Measurements from ENCODE around the gene PMEL.
"Not testable (repeated sequence)": the region's sequence is repeated elsewhere in the genome, so short reads cannot be mapped to it uniquely, and the experiment has no call there.

Gene PMEL

DNA sequence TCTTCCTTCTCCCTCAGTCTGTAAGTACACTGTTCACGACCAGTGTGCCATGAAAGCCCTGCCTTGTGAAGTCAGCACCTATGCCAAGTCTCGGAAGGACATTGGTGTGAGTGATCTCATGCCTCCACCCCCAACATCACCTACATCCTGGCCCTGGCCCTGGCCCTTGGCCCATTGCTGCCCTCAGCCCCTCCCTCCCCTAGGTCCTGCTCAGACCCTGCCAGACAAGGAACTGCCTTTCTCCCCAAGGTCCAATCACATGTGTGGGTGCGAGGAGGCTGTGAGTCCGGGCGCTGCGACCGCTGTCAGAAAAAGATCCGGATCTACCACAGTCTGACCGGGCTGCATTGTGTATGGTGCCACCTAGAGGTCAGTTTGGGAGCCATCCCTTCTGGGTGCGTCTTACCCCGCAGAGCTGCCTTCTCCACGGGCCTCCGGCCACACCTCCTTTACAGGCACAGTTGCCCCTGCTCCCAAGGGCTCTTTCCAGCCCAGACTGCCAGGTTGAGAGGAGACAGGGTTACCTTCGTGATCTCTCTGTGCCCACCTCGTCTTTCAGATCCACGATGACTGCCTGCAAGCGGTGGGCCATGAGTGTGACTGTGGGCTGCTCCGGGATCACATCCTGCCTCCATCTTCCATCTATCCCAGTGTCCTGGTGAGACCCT, 25.6 kb downstream of the PMEL start:
- DNase-seq, result peak; percentile 82

GRCh38 chr12:55938826-55939501, 26.9 kb downstream of the PMEL start:
- DNase-seq, result no peak

DNA sequence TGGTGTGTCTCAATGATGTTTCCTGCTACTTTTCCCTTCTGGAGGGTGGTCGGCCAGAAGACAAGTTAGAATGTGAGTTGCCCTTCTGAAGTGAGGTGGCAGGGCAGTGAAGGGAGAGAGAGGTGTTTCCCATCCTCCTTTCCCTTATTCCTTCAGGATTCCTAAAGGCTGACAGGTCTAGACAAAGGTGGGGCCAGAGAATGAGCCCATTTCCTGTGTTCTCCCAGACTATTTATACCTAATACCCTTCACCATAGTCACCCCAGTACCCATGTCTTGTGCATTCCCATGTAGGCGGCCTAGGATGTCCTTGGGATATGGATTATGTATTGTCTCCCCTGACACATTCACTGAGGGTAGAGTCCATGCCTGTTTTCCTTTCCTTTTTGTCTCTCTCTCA, 27.9 kb downstream of the PMEL start:
- DNase-seq, result no peak

DNA sequence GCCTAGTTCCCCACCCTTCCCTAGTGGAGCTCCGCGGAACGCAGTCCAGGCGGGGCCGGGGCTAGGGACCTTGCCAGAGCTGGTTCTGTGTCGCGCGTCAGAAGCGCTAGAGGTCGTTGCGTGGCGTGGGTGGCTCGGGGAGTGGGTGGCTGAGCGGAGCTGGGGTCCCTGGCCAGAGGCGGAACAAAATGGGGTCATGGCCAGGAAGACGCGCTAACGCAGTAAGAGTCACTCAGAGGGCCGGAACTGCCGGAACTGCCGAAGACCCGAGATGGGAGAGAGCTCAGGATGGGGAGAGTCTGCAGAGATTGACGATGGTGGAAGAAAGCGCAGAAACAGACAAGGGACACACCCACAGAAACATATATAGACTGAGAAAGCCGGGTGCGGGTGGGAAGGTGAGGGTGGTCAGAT, 30.1 kb downstream of the PMEL start:
- DNase-seq, result no peak

GRCh38 chr12:55934773-55935172, 31.1 kb downstream of the PMEL start:
- no peak for DNase-seq

DNA sequence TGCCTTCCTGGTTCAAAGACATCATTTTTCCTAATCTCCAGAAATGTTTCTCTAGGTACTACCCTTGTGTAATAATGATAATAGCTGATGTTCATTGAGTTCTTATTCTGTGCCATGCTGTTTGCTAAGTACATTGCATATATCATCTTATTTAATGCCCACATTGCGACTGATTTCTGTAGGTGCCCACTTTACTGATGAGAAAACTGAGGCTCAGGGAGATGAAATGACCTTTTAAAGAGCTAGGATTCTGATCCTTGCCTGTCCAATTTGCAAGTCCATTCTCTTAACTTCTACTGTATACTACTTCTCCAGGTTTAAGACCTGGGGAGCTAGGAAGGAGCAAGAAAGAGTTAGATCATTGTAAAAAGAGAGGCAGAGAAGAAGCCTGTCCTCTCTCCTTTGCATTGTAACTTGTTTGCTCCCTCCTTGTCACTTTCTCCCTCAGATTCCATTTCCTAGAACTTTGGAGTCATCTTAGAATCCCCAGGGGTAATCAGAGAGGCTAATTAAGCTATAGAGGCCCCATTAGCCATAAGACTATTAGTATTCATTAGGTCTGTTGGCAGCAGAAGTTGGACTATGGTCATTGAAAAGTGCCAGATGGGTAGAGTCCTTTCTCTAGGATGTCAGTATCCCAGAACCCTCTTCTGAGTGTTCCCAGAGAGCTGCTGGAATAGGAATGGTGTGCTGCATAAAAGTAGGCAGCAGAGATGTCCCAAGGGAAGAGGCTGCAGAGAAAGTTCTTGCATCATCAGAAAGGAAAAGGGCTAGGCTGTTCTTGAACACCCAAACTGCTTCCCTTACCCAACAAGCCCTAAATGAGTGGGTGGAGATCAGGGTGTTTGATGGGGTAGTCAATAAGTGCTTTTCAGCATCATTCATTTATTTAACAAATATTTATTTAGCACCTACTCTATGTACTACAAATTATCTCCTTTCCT, 31.8 kb downstream of the PMEL start:
- no peak for DNase-seq

DNA sequence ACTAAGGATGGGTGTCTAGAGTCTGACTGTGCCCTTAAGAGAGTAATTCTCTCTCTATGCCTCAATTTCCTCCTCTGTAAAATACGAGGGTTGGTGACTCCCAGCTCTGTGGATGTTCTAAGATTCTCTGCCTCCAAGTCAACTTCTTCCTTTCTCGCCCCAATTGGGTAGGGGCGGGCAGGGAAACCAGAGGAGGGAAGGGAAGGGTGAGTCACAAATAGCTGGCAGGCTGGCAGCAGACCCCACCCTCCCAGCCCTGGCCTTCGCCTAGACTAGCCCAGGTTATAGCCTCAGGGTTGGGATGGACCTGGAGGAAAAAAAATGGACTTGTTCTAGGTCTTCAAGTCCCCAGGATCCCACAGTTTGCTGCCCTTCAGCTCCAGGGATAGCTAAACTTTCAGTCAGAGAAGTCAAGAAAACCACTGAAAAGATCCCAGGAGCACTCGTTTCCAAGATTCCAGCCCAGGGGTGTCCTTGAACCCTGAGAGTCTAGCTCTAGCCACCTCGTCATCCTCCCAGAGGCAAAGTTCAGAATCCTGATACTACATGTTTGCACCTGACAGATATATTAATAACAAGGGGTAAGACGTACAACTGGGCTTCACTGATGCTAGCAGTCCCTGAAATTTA, 32.6 kb downstream of the PMEL start:
- DNase-seq, result no peak

DNA sequence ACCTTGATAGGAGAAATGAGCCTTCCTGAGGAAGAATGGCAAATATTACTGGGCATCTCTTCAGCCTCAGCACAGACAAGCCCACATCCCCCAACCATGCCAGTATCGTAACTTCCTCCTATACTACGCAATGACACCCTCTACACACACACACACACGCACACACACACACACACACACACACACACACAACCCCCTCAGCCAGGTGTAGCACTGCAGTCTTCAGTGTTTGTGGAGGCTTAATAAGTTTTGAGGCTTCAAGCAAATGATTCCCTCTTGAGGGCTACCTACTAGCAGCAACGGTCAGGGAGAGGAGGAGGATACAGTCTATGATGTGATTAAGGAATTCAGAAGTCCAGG, 33.3 kb downstream of the PMEL start:
- DNase-seq, result no peak

DNA sequence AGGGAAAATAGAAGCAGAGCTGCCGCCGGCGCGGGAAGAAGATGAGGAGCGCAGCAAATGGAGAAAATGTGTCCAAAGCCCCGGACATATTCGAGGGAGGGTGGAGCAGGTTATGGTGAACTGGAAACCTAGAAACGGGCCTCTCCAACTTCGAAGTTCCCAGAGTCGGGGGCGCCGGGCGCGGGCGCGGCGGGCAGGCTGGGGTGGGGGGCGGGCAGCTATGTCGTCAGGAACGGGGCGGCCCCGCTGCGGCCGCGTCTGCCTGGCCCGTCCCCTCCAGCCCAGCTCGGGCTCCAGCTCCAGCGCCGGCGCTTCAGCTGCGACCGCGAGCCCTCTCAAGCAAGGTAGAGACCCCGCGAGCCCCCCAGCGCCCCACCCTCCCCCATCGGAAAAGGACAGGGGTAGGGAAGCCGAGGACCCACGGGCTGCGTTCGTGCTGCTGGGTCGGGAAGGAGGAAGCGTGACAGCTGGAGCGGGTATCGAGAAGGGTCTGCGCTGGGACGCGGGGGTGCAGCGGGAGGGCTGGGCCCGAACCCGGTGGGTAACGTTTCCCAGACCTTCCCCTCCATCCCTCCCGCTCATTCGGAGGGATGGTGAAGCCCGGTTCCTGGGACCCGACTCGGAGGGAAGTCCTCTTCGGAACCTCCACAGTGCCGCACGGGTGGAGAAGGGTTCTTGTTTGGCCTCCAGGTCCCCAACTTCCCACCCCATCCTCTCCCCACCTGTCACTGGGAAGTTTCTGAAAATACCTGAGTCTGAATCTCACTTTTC, 33.9 kb downstream of the PMEL start:
- peak; percentile 8 for DNase-seq

DNA sequence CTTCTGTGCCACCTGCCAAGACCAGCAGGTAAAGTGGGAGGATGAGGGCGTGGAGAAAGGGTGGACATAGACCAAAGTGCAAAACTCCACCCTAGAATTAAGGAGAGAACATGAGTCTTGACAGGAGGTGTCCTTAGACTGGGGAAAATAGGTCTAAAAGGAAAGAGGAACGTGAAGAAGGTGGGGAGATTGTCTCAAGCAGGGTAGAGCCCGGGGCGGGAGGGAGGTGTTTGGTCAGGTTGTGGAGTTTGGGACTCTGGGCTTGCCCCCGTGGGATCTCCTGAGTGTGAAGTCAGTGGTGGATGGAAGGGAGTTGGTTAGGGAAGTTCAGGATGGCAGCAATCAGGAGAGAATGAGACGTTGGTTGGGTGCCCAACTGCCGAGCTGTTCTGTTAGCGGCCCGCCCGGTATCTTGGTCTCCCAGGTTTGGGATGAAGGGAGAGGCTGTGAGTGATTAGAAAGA, 34.5 kb downstream of the PMEL start:
- DNase-seq, result no peak

- peak; percentile 21 for DNase-seq
Measured at GRCh38 chr12:55930771-55931316, 35.0 kb downstream of the PMEL start, which contains the start of gene DGKA. DGKA (plus strand) TSS chr12:55931162; CDS start chr12:55936504, 5,342 bp downstream.

DNA sequence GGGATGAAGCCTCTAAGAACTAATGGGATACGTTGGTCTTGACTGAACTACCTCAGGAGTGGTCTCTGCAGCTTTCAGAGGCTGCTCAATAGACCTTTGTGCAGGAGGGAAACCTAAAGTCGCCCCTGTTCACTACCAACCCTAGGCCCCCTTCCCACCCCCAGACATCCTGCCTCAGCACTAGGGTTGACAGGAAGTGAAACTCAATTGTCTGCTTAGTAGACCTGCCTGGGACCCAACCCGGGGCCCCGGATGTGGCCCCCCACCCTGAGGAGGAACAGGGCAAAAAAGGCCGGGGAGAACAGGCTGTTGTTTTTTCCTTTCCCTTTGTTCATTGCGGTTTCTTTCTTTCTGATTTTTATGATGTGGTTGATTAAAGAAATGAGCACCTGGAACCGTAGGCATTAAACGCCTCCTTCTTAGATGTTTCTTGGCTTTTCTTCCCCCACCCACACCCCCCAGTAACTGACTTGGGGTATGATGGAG, 36.5 kb downstream of the PMEL start:
- no peak for DNase-seq

DNA sequence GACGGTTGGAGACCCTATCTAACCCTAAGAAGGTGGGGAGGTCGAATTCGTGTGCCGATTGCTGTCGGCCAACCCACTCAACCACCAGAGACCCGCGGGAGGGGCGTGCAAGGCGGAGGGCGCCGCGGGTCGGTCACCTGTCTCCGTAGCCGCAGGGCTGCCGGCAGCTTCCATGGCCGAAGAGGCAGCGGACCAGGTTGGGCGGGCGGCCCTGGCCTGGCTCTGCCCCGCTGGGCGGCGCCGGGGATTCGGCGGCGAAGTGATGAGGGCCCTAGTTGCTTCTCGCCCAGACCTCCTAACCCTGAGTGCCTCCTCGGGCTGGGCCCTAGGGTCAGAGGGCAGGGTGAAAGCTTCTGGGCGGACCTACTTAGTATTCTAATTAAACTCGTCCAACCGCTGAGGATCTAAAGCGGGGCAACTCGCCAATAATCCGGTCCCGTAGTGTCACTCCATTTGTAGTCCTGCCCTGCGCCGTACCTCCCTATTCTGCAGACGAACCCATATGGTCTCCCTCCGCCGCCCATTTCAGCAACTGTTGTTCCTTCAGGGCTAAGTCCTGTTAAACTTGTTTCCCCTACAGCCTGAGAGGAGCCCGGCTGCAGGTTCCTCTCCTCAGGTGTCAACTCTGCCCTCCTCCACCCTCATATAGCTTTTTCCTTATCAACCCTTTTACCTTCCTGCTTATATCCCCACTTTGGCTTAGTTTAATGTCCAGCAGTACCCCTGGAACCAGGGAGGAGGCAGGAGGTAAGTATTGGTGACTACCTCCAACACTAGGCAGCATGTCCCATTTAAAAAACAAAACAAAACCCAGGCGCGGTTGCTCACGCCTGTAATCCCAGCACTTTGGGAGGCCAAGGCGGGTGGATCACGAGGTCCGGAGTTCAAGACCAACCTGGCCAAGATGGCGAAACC, 38.0 kb downstream of the PMEL start, which contains the start of gene PYM1:
PYM1 (minus strand) TSS at position 307 of the 915 bp plus-strand sequence; CDS start at position 174, 133 bp downstream.
- peak; percentile 82 for DNase-seq

- peak; percentile 91 for DNase-seq
Measured at GRCh38 chr12:55926738-55927587, 38.9 kb downstream of the PMEL start.

DNA sequence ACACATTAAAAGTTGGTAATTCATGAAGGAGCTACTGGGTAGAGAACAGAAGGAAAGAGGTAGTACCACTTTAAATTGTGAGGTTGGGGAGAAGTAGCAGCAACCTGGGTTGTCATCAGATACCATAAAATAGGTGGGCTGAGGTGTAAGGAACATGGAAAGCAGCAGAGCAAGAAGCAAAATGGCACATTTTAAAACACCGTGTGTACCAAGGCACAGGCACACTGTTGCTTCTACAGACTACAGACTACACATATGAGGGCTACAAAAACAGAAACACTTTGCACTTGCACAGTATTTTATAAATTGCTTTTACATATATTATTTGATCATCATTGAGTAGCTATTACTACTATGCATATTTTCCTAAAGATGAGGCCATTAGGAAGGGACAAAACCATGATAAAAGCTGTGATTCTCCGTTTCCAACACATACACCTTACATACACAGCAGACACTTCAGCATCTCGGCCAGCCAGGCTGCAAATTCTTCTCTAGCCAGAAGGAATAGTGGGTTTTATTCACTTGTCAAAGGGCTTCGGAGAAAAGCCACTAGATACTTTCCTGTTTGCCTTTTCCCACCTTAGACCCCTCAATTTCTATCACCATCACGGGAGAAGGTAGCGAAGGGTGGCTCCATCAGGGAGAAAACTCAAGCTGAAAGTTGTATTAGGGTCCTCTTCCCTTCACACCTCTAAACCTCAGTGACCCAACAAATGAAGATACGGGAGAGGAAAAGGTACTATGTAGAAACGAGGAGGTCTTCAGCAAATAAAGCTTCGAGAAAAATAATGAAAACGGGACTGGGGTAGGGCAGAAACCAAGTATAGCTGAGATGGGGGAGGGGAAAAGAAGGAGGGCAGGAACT, 39.7 kb downstream of the PMEL start:
- no peak for DNase-seq

- no peak for DNase-seq
Measured at GRCh38 chr12:55925371-55925770, 40.5 kb downstream of the PMEL start.

- not testable (repeated sequence) for DNase-seq
Measured at GRCh38 chr12:55923648-55924047, 42.2 kb downstream of the PMEL start.

GRCh38 chr12:55922126-55922525, 43.7 kb downstream of the PMEL start:
- no peak for DNase-seq
